Mammary epithelial cell (primary cell): ENCODE results near the gene SEPTIN2.

Experiments
- EZH2 ChIP-seq: IDR thresholded peaks from 2 replicates; pipeline ENCODE4 v1.6.1; 2012; ENCODE audit warnings: low read length, inconsistent platforms, borderline replicate concordance
- TF ChIP-seq, protein P1 (sequence below), 2 donors: IDR thresholded peaks in 1 of 2; conservative IDR thresholded peaks in 1 of 2; 2 replicates each; pipeline ENCODE4 v1.5.1; 2011 to 2012; ENCODE audit warnings: inconsistent platforms in 2 of 2, low read length in 2 of 2, mild to moderate bottlenecking in 2 of 2, control low read depth in 1 of 2, low read depth in 1 of 2; ENCODE audit not compliant: insufficient read depth in 1 of 2; ENCODE audit errors: extremely low read depth in 1 of 2

DNA sequence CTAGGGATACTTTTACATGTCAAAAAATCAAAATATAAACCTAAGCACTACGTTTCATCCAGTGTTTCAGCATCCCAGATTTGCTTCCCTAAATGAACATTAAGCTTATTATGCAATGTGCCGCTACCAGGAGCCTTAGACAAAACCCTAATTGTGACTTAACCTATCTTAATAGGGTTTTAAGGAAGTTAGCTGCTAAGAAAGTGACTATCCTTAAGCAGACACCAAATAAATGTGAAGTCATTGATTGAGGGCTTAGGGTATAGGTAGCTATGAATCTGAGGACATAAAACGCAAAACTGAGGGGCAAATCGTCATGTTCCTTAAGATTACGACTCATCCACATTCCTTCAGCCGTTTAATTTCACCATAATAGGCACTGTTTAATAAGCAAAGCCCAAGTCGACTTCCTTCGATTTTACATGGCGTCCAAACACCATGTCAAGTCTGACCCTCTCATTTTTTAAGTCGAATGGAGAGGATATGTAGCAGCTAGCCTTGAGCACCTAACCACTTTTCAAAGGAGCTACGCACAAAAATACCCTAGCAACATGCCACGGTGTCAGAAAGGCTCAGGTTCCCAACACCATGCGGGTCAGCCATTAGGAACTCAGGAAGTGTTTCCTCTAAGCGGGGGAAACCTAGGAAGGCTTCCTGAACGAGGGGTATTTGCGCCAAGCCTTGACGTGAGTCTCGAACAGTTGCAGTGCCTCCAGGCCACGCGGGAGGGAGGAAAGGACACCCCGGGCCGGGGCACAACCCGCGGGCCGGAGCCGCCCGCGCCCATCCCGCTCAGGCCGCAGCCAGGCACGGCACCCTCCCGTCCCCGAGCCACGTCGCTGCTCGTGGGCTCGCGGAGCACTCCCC is 1.3 kb upstream of the SEPTIN2 start:
- TF ChIP-seq, protein P1, sequence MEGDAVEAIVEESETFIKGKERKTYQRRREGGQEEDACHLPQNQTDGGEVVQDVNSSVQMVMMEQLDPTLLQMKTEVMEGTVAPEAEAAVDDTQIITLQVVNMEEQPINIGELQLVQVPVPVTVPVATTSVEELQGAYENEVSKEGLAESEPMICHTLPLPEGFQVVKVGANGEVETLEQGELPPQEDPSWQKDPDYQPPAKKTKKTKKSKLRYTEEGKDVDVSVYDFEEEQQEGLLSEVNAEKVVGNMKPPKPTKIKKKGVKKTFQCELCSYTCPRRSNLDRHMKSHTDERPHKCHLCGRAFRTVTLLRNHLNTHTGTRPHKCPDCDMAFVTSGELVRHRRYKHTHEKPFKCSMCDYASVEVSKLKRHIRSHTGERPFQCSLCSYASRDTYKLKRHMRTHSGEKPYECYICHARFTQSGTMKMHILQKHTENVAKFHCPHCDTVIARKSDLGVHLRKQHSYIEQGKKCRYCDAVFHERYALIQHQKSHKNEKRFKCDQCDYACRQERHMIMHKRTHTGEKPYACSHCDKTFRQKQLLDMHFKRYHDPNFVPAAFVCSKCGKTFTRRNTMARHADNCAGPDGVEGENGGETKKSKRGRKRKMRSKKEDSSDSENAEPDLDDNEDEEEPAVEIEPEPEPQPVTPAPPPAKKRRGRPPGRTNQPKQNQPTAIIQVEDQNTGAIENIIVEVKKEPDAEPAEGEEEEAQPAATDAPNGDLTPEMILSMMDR (conservative IDR thresholded peaks at IDR 0.05 in 1 of 2, IDR thresholded peaks at IDR 0.05 in 1 of 2; ENCODE audit: extremely low read depth in 1 of 2, insufficient read depth in 1 of 2, low read depth in 1 of 2, low read length in 2 of 2) = no peak
- no peak for TF ChIP-seq EZH2
